GM12878 (cell line): Measurements from ENCODE around the gene ITCH. TPM values are rescaled to one million over a fixed set of nuclear protein-coding genes. Genes with fewer than 3 reads are reported as not detected.

Experiments
- ATAC-seq: fragments of 200-7000 bp; cut with Tn5 transposase; 3 replicates; pipeline ENCODE4 v1.9.1; 2020; ENCODE audit warnings: mild to moderate bottlenecking, moderate library complexity
- BruUV-seq: library from RNA; stranded (reverse); fragments of 400-500 nt; replicated peaks from 2 replicates; lab custom pipeline; 2021; lab: Mats Ljungman, UMichigan
- CTCF ChIA-PET: fragments of 300-600 bp; sonication (Branson Sonifier 250); formaldehyde crosslinking; extraction: SDS; loops from one replicate; lab custom pipeline; 2021; ENCODE audit warnings: inconsistent platforms; lab: Yijun Ruan, JAX
- POLR2A ChIA-PET: fragments of 350-600 bp; formaldehyde crosslinking; extraction: SDS; loops from one replicate; lab custom pipeline; 2021; ENCODE audit warnings: inconsistent platforms; lab: Charles Lee
- RAD21 ChIA-PET: fragments of 300-600 bp; sonication (Branson Sonifier 250); formaldehyde crosslinking; loops from one replicate; lab custom pipeline; 2023; ENCODE audit warnings: antibody characterized with exemption; ENCODE audit not compliant: unreplicated experiment; lab: Charles Lee
- SMC1A ChIA-PET: fragments of 300-600 bp; sonication (Branson Sonifier 250); formaldehyde crosslinking; loops from one replicate; lab custom pipeline; 2023; ENCODE audit not compliant: unreplicated experiment, uncharacterized antibody; lab: Charles Lee
- DNase-seq: peaks from one replicate; pipeline ENCODE4 v3.0.0-alpha.2; 2011; ENCODE audit warnings: low read depth, low spot score
- FAIRE-seq: peaks from 3 replicates; lab custom pipeline; 2011; peaks lifted over from hg19 to GRCh38; lab: Jason Lieb, UNC
- H2AFZ ChIP-seq: 2 replicates; pipeline ENCODE4 v1.6.0; 2011; ENCODE audit warnings: low read depth, low read length, control low read depth; ENCODE audit not compliant: control insufficient read depth
- H3K27ac ChIP-seq: 2 replicates; pipeline ENCODE4 v1.5.1; 2011; ENCODE audit warnings: control low read depth; ENCODE audit not compliant: control insufficient read depth, insufficient read depth
- H3K27me3 ChIP-seq, 2 experiments: replicated peaks in 1 of 2; 2 replicates each; pipeline versions ENCODE4 v1.6.0 to v1.6.1; 2011; ENCODE audit warnings: low read length in 1 of 2; ENCODE audit not compliant: control insufficient read depth in 2 of 2, insufficient read depth in 2 of 2
- H3K36me3 ChIP-seq, 2 experiments: 2 replicates each; pipeline ENCODE4 v1.5.1; 2011; ENCODE audit warnings: low read length in 1 of 2; ENCODE audit not compliant: control insufficient read depth in 2 of 2, insufficient read depth in 2 of 2
- H3K4me1 ChIP-seq: 2 replicates; pipeline ENCODE4 v1.6.1; 2011; ENCODE audit warnings: mild to moderate bottlenecking, low read length, moderate library complexity, mixed read lengths; ENCODE audit not compliant: control insufficient read depth, insufficient read depth
- H3K4me2 ChIP-seq: 2 replicates; pipeline ENCODE4 v1.6.0; 2011; ENCODE audit warnings: control low read depth; ENCODE audit not compliant: control insufficient read depth, insufficient read depth
- H3K4me3 ChIP-seq: fragments of 200-600 bp; sonication (generic); 2 replicates; pipeline ENCODE4 v1.5.1; 2016
- H3K79me2 ChIP-seq: 2 replicates; pipeline ENCODE4 v1.6.0; 2011; ENCODE audit warnings: low read length; ENCODE audit not compliant: control insufficient read depth, insufficient read depth
- H3K9ac ChIP-seq: 2 replicates; pipeline ENCODE4 v1.8.0; 2011; ENCODE audit warnings: low read length, control low read depth, mixed read lengths; ENCODE audit not compliant: control insufficient read depth, insufficient read depth
- H3K9me3 ChIP-seq: replicated peaks from 3 replicates; pipeline ENCODE4 v1.5.1; 2011; ENCODE audit warnings: mild to moderate bottlenecking, low read length; ENCODE audit not compliant: control insufficient read depth, insufficient read depth
- H4K20me1 ChIP-seq: 2 replicates; pipeline ENCODE4 v1.6.0; 2011; ENCODE audit not compliant: control insufficient read depth, insufficient read depth
- BHLHE40 ChIP-seq, 2 experiments: fragments of 450-650 bp in 1 of 2; IDR thresholded peaks; 2 replicates each; pipeline ENCODE4 v1.6.1; 2011 to 2017; ENCODE audit warnings: low read depth in 2 of 2, borderline replicate concordance in 1 of 2, improper control_type of control experiment in 1 of 2, low read length in 1 of 2, mild to moderate bottlenecking in 1 of 2
- CBX3 ChIP-seq: fragments of 200-600 bp; sonication (generic); IDR thresholded peaks from 2 replicates; pipeline ENCODE4 v1.6.1; 2016; ENCODE audit warnings: low read depth, borderline replicate concordance
- CBX5 ChIP-seq: sonication (generic); IDR thresholded peaks from 2 replicates; pipeline ENCODE4 v1.6.1; 2016; ENCODE audit warnings: low read depth, moderate library complexity, mild to moderate bottlenecking, inconsistent platforms
- HDAC6 ChIP-seq: fragments of 200-600 bp; sonication (generic); IDR thresholded peaks from one replicate; pipeline ENCODE4 v1.8.0; 2017; ENCODE audit warnings: antibody characterized with exemption; ENCODE audit not compliant: unreplicated experiment
- KDM1A ChIP-seq: fragments of 200-600 bp; sonication (generic); IDR thresholded peaks from 2 replicates; pipeline ENCODE4 v1.6.1; 2016; ENCODE audit warnings: borderline replicate concordance
- MAX ChIP-seq: IDR thresholded peaks from 2 replicates; pipeline ENCODE4 v1.6.1; 2012; ENCODE audit warnings: low read depth, low read length, improper control_type of control experiment
- MEF2A ChIP-seq: IDR thresholded peaks from 2 replicates; pipeline ENCODE4 v1.6.1; 2011; ENCODE audit warnings: low read depth, mild to moderate bottlenecking, low read length, moderate library complexity; ENCODE audit not compliant: insufficient read depth
- MEF2B ChIP-seq: fragments of 450-650 bp; IDR thresholded peaks from 2 replicates; pipeline ENCODE4 v1.6.1; 2018; ENCODE audit warnings: mild to moderate bottlenecking, moderate library complexity; ENCODE audit not compliant: partially characterized antibody, poor library complexity, severe bottlenecking
- NFYA ChIP-seq: IDR thresholded peaks from 2 replicates; pipeline ENCODE4 v1.6.1; 2011; ENCODE audit warnings: low read depth, mild to moderate bottlenecking, low read length, improper control_type of control experiment, borderline replicate concordance
- RAD51 ChIP-seq: fragments of 450-650 bp; IDR thresholded peaks from 2 replicates; pipeline ENCODE4 v1.6.1; 2016; ENCODE audit warnings: moderate library complexity, mild to moderate bottlenecking, inconsistent platforms
- SMAD1 ChIP-seq: fragments of 450-650 bp; IDR thresholded peaks from 2 replicates; pipeline ENCODE4 v1.6.1; 2018; ENCODE audit warnings: mild to moderate bottlenecking, low read depth; ENCODE audit not compliant: partially characterized antibody
- SMAD5 ChIP-seq: IDR thresholded peaks from 2 replicates; pipeline ENCODE4 v1.6.1; 2016; ENCODE audit warnings: antibody characterized with exemption, low read depth
- ZNF207 ChIP-seq: fragments of 450-650 bp; IDR thresholded peaks from 2 replicates; pipeline ENCODE4 v1.6.1; 2014; ENCODE audit warnings: antibody characterized with exemption, mild to moderate bottlenecking, borderline replicate concordance
- WGBS: methylation state at CpG from one replicate; pipeline ENCODE4 v1.1.6; 2016; ENCODE audit warnings: low lambda C conversion rate; ENCODE audit not compliant: insufficient replicate concordance, insufficient coverage; ENCODE audit errors: missing lambda C conversion rate; 5-methylcytosine and 5-hydroxymethylcytosine counted together
- in situ Hi-C: fragments of 300-500 bp; cut with MboI; formaldehyde crosslinking; loops from 9 replicates; pipeline ENCODE4 v1.14.3; 2018; ENCODE audit warnings: mixed read lengths
- intact Hi-C: fragments of 100-400 bp; cut with micrococcal nuclease; formaldehyde crosslinking; loops from one replicate; pipeline ENCODE4 v1.14.2; 2022; ENCODE audit not compliant: unreplicated experiment
- polyA plus RNA-seq, 11 experiments: library from polyadenylated mRNA; depleted of rRNA in 4 of 11; unstranded in 6 of 11; stranded (reverse) in 5 of 11; fragments of >200 nt; fragmentation: Nextera tagmentation in 4 of 11; fragmentation: Illumina TruSeq in 1 of 11; extraction: Ambion mirVana in 4 of 11; extraction: Trizol in 1 of 11; gene quantifications; 1 replicate in 1 of 11; 2 replicates in 10 of 11; pipeline versions ENCODE4 v1.2.1 to v1.2.3, GENCODE V29; 2011 to 2016; ENCODE audit warnings: inconsistent platforms in 2 of 11, missing spikeins in 2 of 11, low read depth in 1 of 11
- total RNA-seq, 4 experiments: library from RNA; depleted of rRNA in 3 of 4; stranded (reverse); fragments of >200 nt in 3 of 4; fragmentation: Illumina TruSeq in 1 of 4; extraction: Trizol in 1 of 4; gene quantifications; 2 replicates each; pipeline versions ENCODE4 v1.2.1 to v1.2.3, GENCODE V29; 2013 to 2021
- TF ChIP-seq, protein P1 (sequence below): fragments of 450-650 bp; IDR thresholded peaks from 2 replicates; pipeline ENCODE4 v1.6.1; 2016; ENCODE audit warnings: mild to moderate bottlenecking
- TF ChIP-seq, protein P2 (sequence below): IDR thresholded peaks from 2 replicates; pipeline ENCODE4 v1.6.1; 2011; ENCODE audit warnings: low read depth, low read length, improper control_type of control experiment, borderline replicate concordance
- TF ChIP-seq, protein P3 (sequence below): fragments of 450-650 bp; IDR thresholded peaks from 2 replicates; pipeline ENCODE4 v1.6.1; 2017; ENCODE audit warnings: mild to moderate bottlenecking, moderate library complexity
- TF ChIP-seq, protein P4 (sequence below): IDR thresholded peaks from 2 replicates; pipeline ENCODE4 v1.6.1; 2012; ENCODE audit warnings: low read depth, low read length, improper control_type of control experiment

ITCH gene
- total and polyA plus RNA-seq, 10 of the 15 experiments (the other 5 are each of a cell fraction or from before 2014, with no cell fraction given): 7.5 to 46.1 (median 21.5) TPM

GRCh38 chr20:34347571-34347970 lies 15.5 kb upstream of the ITCH start:
- H3K79me2 ChIP-seq: no peaks in the 10 kb centered on the region
- ATAC-seq (no peak), FAIRE-seq (no peak), DNase-seq (no peak)
- no peaks in the 10 kb centered on the region for H4K20me1 ChIP-seq
- H3K4me3 ChIP-seq: no peak overlapping the region
- no peak overlapping the region for H3K4me2 ChIP-seq
- intact Hi-C loops: no loop called here
- ChIA-PET RAD21 (no interaction called here), POLR2A (no interaction called here), CTCF (interaction anchor here (1.3 kb wide), 1 partner anchor 15 kb away, joined by 3 read pairs; the partner anchor contains the start of gene ITCH), SMC1A (interaction anchor here (0.6 to 1.5 kb wide), 3 partner anchors 9 to 19 kb away, joined by 3 to 6 read pairs (median 3); no protein-coding TSS in a partner anchor)
- WGBS: 58% methylated on average over 4 of the region's 4 CpGs
- H2AFZ ChIP-seq: no peak overlapping the region
- H3K9me3 ChIP-seq: no peaks in the 10 kb centered on the region
- no peak overlapping the region for H3K27ac ChIP-seq
- no TSS peak for BruUV-seq
- H3K27me3 ChIP-seq: no peaks in the 10 kb centered on the region
- H3K4me1 ChIP-seq: no peaks in the 10 kb centered on the region
- H3K9ac ChIP-seq: no peak overlapping the region
- no peaks in the 10 kb centered on the region for H3K36me3 ChIP-seq
- in situ Hi-C loops: no loop called here
- TF ChIP-seq, protein P1, sequence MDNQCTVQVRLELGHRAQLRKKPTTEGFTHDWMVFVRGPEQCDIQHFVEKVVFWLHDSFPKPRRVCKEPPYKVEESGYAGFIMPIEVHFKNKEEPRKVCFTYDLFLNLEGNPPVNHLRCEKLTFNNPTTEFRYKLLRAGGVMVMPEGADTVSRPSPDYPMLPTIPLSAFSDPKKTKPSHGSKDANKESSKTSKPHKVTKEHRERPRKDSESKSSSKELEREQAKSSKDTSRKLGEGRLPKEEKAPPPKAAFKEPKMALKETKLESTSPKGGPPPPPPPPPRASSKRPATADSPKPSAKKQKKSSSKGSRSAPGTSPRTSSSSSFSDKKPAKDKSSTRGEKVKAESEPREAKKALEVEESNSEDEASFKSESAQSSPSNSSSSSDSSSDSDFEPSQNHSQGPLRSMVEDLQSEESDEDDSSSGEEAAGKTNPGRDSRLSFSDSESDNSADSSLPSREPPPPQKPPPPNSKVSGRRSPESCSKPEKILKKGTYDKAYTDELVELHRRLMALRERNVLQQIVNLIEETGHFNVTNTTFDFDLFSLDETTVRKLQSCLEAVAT: no peak
- no peak for TF ChIP-seq SMAD1
- TF ChIP-seq BHLHE40 (IDR thresholded peaks at IDR 0.05; ENCODE audit: borderline replicate concordance in 1 of 2, low read depth in 2 of 2, low read length in 1 of 2): no peak
- no peak for TF ChIP-seq RAD51
- TF ChIP-seq, protein P2, sequence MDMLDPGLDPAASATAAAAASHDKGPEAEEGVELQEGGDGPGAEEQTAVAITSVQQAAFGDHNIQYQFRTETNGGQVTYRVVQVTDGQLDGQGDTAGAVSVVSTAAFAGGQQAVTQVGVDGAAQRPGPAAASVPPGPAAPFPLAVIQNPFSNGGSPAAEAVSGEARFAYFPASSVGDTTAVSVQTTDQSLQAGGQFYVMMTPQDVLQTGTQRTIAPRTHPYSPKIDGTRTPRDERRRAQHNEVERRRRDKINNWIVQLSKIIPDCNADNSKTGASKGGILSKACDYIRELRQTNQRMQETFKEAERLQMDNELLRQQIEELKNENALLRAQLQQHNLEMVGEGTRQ: no peak
- TF ChIP-seq KDM1A: no peak
- TF ChIP-seq SMAD5: no peak
- TF ChIP-seq MEF2B: no peak
- no peak for TF ChIP-seq CBX3
- TF ChIP-seq, protein P3, sequence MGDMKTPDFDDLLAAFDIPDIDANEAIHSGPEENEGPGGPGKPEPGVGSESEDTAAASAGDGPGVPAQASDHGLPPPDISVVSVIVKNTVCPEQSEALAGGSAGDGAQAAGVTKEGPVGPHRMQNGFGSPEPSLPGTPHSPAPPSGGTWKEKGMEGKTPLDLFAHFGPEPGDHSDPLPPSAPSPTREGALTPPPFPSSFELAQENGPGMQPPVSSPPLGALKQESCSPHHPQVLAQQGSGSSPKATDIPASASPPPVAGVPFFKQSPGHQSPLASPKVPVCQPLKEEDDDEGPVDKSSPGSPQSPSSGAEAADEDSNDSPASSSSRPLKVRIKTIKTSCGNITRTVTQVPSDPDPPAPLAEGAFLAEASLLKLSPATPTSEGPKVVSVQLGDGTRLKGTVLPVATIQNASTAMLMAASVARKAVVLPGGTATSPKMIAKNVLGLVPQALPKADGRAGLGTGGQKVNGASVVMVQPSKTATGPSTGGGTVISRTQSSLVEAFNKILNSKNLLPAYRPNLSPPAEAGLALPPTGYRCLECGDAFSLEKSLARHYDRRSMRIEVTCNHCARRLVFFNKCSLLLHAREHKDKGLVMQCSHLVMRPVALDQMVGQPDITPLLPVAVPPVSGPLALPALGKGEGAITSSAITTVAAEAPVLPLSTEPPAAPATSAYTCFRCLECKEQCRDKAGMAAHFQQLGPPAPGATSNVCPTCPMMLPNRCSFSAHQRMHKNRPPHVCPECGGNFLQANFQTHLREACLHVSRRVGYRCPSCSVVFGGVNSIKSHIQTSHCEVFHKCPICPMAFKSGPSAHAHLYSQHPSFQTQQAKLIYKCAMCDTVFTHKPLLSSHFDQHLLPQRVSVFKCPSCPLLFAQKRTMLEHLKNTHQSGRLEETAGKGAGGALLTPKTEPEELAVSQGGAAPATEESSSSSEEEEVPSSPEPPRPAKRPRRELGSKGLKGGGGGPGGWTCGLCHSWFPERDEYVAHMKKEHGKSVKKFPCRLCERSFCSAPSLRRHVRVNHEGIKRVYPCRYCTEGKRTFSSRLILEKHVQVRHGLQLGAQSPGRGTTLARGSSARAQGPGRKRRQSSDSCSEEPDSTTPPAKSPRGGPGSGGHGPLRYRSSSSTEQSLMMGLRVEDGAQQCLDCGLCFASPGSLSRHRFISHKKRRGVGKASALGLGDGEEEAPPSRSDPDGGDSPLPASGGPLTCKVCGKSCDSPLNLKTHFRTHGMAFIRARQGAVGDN: no peak
- TF ChIP-seq ZNF207: no peak
- TF ChIP-seq, protein P4, sequence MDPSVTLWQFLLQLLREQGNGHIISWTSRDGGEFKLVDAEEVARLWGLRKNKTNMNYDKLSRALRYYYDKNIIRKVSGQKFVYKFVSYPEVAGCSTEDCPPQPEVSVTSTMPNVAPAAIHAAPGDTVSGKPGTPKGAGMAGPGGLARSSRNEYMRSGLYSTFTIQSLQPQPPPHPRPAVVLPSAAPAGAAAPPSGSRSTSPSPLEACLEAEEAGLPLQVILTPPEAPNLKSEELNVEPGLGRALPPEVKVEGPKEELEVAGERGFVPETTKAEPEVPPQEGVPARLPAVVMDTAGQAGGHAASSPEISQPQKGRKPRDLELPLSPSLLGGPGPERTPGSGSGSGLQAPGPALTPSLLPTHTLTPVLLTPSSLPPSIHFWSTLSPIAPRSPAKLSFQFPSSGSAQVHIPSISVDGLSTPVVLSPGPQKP: no peak
- no peak for TF ChIP-seq CBX5
- TF ChIP-seq MAX: no peak
- TF ChIP-seq NFYA: no peak
- TF ChIP-seq MEF2A: no peak
- TF ChIP-seq HDAC6: no peak
